HEK293 (cell line): ENCODE results near the gene DNMT3B.

Source experiments
- CTCF ChIA-PET: fragments of 350-600 bp; formaldehyde crosslinking; extraction: SDS; loops from one replicate; lab custom pipeline; 2021; ENCODE audit warnings: antibody characterized with exemption; lab: Yijun Ruan, JAX
- POLR2A ChIA-PET: fragments of 300-600 bp; formaldehyde crosslinking; extraction: SDS; loops from one replicate; lab custom pipeline; 2020; ENCODE audit warnings: antibody characterized with exemption, inconsistent platforms; lab: Yijun Ruan, JAX
- H3K27ac ChIP-seq: fragments of 200-500 bp; sonication (Bioruptor generic); 2 replicates; pipeline ENCODE4 v1.5.1; 2014; ENCODE audit warnings: low read depth, low read length, control low read depth, inconsistent platforms; ENCODE audit errors: extremely low read depth
- H3K36me3 ChIP-seq, 2 experiments: fragments of 200-500 bp in 1 of 2; sonication (Bioruptor generic) in 1 of 2; 1 replicate in 1 of 2; 2 replicates in 1 of 2; pipeline ENCODE4 v1.5.1; 2014 to 2017; ENCODE audit warnings: inconsistent platforms in 2 of 2, low read length in 2 of 2; ENCODE audit not compliant: control insufficient read depth in 2 of 2, insufficient read depth in 1 of 2
- H3K4me1 ChIP-seq: fragments of 200-500 bp; sonication (Bioruptor generic); 2 replicates; pipeline ENCODE4 v1.5.1; 2014; ENCODE audit warnings: mild to moderate bottlenecking, low read length, inconsistent platforms; ENCODE audit not compliant: control insufficient read depth, insufficient read depth
- H3K4me3 ChIP-seq: 2 replicates; pipeline ENCODE4 v1.5.1; 2011; ENCODE audit warnings: low read depth, mild to moderate bottlenecking, control low read depth, low read length, moderate library complexity
- H3K9me3 ChIP-seq: fragments of 200-500 bp; sonication (Bioruptor generic); 2 replicates; pipeline ENCODE4 v1.5.1; 2014; ENCODE audit warnings: low read depth, low read length, inconsistent platforms; ENCODE audit not compliant: control insufficient read depth, insufficient read depth
- EGR2 ChIP-seq: fragments of 450-650 bp; formaldehyde crosslinking; IDR thresholded peaks from 2 replicates; pipeline ENCODE4 v1.5.1; 2016; ENCODE audit warnings: low read depth, missing biosample characterization, missing genetic modification characterization
- KLF8 ChIP-seq: fragments of 450-650 bp; formaldehyde crosslinking; IDR thresholded peaks from 2 replicates; pipeline ENCODE4 v1.5.1; 2016; ENCODE audit warnings: missing biosample characterization, missing genetic modification characterization
- SALL2 ChIP-seq: fragments of 450-650 bp; formaldehyde crosslinking; IDR thresholded peaks from 2 replicates; pipeline ENCODE4 v1.5.0; 2017; ENCODE audit warnings: missing biosample characterization, mild to moderate bottlenecking, missing genetic modification characterization, borderline replicate concordance
- SP3 ChIP-seq: fragments of 450-650 bp; formaldehyde crosslinking; IDR thresholded peaks from 2 replicates; pipeline ENCODE4 v1.5.1; 2016; ENCODE audit warnings: missing biosample characterization, missing genetic modification characterization
- SP7 ChIP-seq: fragments of 450-650 bp; formaldehyde crosslinking; IDR thresholded peaks from 2 replicates; pipeline ENCODE4 v1.5.1; 2016; ENCODE audit warnings: missing biosample characterization, missing genetic modification characterization
- TRIM28 ChIP-seq: IDR thresholded peaks from 2 replicates; pipeline ENCODE4 v1.6.1; 2011; ENCODE audit warnings: low read length, control low read depth, borderline replicate concordance
- ZBTB10 ChIP-seq: fragments of 450-650 bp; formaldehyde crosslinking; IDR thresholded peaks from 2 replicates; pipeline ENCODE4 v1.5.1; 2016; ENCODE audit warnings: missing biosample characterization, missing genetic modification characterization
- ZBTB11 ChIP-seq: fragments of 450-650 bp; formaldehyde crosslinking; conservative IDR thresholded peaks from 2 replicates; pipeline ENCODE4 v1.5.1; 2016; ENCODE audit warnings: low read depth, missing biosample characterization, missing genetic modification characterization
- ZFHX2 ChIP-seq: fragments of 450-650 bp; formaldehyde crosslinking; conservative IDR thresholded peaks from 2 replicates; pipeline ENCODE4 v1.5.1; 2016; ENCODE audit warnings: missing biosample characterization, missing genetic modification characterization
- ZNF169 ChIP-seq: fragments of 450-650 bp; formaldehyde crosslinking; IDR thresholded peaks from 2 replicates; pipeline ENCODE4 v1.5.1; 2016; ENCODE audit warnings: missing biosample characterization, missing genetic modification characterization
- ZNF175 ChIP-seq: fragments of 450-650 bp; formaldehyde crosslinking; IDR thresholded peaks from 2 replicates; pipeline ENCODE4 v1.5.1; 2016; ENCODE audit warnings: missing biosample characterization, missing genetic modification characterization
- ZNF18 ChIP-seq: fragments of 450-650 bp; formaldehyde crosslinking; IDR thresholded peaks from 2 replicates; pipeline ENCODE4 v1.5.1; 2016; ENCODE audit warnings: missing biosample characterization, missing genetic modification characterization
- ZNF24 ChIP-seq: fragments of 450-650 bp; formaldehyde crosslinking; IDR thresholded peaks from 2 replicates; pipeline ENCODE4 v1.5.1; 2016; ENCODE audit warnings: missing biosample characterization, missing genetic modification characterization
- ZNF335 ChIP-seq: fragments of 450-650 bp; formaldehyde crosslinking; conservative IDR thresholded peaks from 2 replicates; pipeline ENCODE4 v1.5.1; 2016; ENCODE audit warnings: missing biosample characterization, missing genetic modification characterization
- ZNF510 ChIP-seq: fragments of 450-650 bp; formaldehyde crosslinking; IDR thresholded peaks from 2 replicates; pipeline ENCODE4 v1.5.1; 2018; ENCODE audit warnings: mild to moderate bottlenecking, missing genetic modification characterization, missing biosample characterization; ENCODE audit not compliant: insufficient replicate concordance
- ZNF626 ChIP-seq: fragments of 450-650 bp; sonication (Bioruptor Pico); formaldehyde crosslinking; IDR thresholded peaks from 2 replicates; pipeline ENCODE4 v1.5.1; 2018; ENCODE audit warnings: missing biosample characterization, missing genetic modification characterization, inconsistent platforms
- ZNF677 ChIP-seq: fragments of 450-650 bp; IDR thresholded peaks from 2 replicates; pipeline ENCODE4 v1.5.0; 2018; ENCODE audit warnings: missing biosample characterization, mild to moderate bottlenecking, missing genetic modification characterization, moderate library complexity
- ZNF776 ChIP-seq: fragments of 450-650 bp; formaldehyde crosslinking; IDR thresholded peaks from 2 replicates; pipeline ENCODE4 v1.5.0; 2017; ENCODE audit warnings: missing biosample characterization, missing genetic modification characterization, borderline replicate concordance
- ZSCAN23 ChIP-seq: fragments of 450-650 bp; formaldehyde crosslinking; IDR thresholded peaks from 2 replicates; pipeline ENCODE4 v1.5.1; 2016; ENCODE audit warnings: missing biosample characterization, missing genetic modification characterization
- ZXDB ChIP-seq: fragments of 450-650 bp; formaldehyde crosslinking; IDR thresholded peaks from 2 replicates; pipeline ENCODE4 v1.5.1; 2016; ENCODE audit warnings: missing biosample characterization, missing genetic modification characterization
- TF ChIP-seq, protein P1 (sequence below): fragments of 450-650 bp; formaldehyde crosslinking; optimal IDR thresholded peaks from 2 replicates; pipeline ENCODE3; 2016; ENCODE audit warnings: missing biosample characterization, mild to moderate bottlenecking, missing genetic modification characterization
- TF ChIP-seq, protein P2 (sequence below): fragments of 450-650 bp; formaldehyde crosslinking; IDR thresholded peaks from 2 replicates; pipeline ENCODE4 v1.5.1; 2017; ENCODE audit warnings: missing biosample characterization, missing genetic modification characterization

Gene DNMT3B

DNA sequence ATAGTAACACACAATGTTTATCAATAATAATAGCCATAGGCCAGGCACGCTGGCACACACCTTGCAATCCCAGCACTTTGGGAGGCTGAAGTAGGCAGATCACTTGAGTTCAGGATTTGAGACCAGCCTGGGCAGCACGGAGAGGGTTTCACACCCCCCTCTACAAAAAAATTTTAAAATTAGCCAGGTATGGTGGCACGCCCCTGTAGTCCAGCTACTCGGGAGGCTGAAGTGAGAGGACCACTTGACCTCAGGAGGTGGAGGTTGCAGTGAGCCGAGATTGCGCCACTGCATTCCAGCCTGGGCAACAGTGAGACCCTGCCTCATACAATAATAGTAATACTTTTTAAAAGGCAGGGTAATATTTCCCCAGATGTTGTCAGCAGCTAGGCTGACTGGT is 49.7 kb downstream of the DNMT3B start (continued):
- TF ChIP-seq SALL2 (tag by site-specific recombination): no peak
- TF ChIP-seq, all 188 proteins: peak for 0

DNA sequence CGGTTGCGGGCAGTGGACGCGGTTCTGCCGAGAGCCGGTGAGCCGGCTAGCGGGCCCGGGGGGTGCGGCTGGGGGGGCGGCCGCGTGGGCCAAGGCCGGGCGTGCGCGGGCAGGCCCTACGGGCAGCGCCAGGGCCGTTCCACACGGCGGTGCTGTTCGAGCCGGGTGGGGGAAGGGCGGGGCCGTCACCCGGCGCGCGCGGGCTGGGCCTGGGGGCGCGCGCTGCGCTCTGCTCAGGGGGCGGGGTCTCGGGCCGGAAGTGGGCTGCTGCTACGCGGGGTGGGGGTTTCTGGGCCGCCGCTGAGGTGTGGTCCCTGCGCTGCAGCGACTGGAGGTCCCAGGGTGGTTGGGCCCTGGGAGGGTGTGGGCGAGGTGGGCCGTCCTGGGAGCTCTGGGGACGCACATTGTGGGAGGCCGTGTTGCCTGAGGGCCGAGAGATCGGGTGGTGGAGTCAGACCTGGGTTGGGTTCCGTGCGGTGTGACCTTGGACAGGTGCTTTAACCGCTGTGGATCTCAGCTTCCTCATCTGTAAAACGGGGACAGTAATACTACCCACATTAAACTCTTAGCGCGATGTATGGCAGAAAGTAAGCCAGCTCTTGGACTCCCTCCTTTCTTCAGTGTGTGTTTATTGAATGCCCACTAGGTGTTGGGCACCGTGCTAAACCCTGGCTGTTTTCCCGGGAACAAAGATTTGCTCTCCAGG is 58.0 kb downstream of the DNMT3B start:
- Histone ChIP-seq H3K4me3 (peak overlapping the region; percentile 97), H3K27ac (peak overlapping the region; percentile 76), H3K36me3 (peaks cover 0 to 5% of the 10 kb centered on the region in 2 experiments; a peak in 1 of 3 replicates), H3K9me3 (no peaks in the 10 kb centered on the region), H3K4me1 (peaks cover 9% of the 10 kb centered on the region; the same call in 1 of the 2 replicates)
- POLR2A ChIA-PET: interaction anchor here (0.6 to 1.3 kb wide), 18 partner anchors 9 to 807 kb away, joined by 3 to 10 read pairs (median 4); partner anchors contain the start of genes C20orf203 and DNMT3B
- CTCF ChIA-PET: interaction anchor here (0.7 to 1.3 kb wide), 5 partner anchors 22 to 1296 kb away, joined by 3 to 6 read pairs (median 3); no protein-coding TSS in a partner anchor
- TF ChIP-seq ZNF169 (tag by site-specific recombination) (no peak), ZBTB11 (tag by site-specific recombination) (peak; percentile 70), ZBTB10 (tag by site-specific recombination) (no peak), ZNF175 (tag by site-specific recombination) (no peak), ZSCAN23 (tag by site-specific recombination) (no peak), ZNF776 (tag by site-specific recombination) (no peak), ZNF335 (tag by site-specific recombination) (peak; percentile 90), EGR2 (tag by site-specific recombination) (peak; percentile 91), TRIM28 (no peak), SP3 (tag by site-specific recombination) (peak; percentile 77), ZNF626 (no peak), KLF8 (tag by site-specific recombination) (peak; percentile 92), ZXDB (tag by site-specific recombination) (peak; percentile 55), ZNF510 (tag by site-specific recombination) (no peak), SP7 (tag by site-specific recombination) (peak; percentile 68), ZNF24 (tag by site-specific recombination) (0 out of 2 replicates have a peak, but pooled peaks have one; percentile 30), ZNF18 (no peak; the same call in 1 of the 2 replicates), ZFHX2 (tag by site-specific recombination) (peak; percentile 92), ZNF677 (tag by site-specific recombination) (0 out of 2 replicates have a peak, but pooled peaks have one; percentile 36)
- TF ChIP-seq, protein P1, sequence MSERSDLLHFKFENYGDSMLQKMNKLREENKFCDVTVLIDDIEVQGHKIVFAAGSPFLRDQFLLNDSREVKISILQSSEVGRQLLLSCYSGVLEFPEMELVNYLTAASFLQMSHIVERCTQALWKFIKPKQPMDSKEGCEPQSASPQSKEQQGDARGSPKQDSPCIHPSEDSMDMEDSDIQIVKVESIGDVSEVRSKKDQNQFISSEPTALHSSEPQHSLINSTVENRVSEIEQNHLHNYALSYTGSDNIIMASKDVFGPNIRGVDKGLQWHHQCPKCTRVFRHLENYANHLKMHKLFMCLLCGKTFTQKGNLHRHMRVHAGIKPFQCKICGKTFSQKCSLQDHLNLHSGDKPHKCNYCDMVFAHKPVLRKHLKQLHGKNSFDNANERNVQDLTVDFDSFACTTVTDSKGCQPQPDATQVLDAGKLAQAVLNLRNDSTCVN (tag by site-specific recombination): peak; percentile 74
- TF ChIP-seq, protein P2, sequence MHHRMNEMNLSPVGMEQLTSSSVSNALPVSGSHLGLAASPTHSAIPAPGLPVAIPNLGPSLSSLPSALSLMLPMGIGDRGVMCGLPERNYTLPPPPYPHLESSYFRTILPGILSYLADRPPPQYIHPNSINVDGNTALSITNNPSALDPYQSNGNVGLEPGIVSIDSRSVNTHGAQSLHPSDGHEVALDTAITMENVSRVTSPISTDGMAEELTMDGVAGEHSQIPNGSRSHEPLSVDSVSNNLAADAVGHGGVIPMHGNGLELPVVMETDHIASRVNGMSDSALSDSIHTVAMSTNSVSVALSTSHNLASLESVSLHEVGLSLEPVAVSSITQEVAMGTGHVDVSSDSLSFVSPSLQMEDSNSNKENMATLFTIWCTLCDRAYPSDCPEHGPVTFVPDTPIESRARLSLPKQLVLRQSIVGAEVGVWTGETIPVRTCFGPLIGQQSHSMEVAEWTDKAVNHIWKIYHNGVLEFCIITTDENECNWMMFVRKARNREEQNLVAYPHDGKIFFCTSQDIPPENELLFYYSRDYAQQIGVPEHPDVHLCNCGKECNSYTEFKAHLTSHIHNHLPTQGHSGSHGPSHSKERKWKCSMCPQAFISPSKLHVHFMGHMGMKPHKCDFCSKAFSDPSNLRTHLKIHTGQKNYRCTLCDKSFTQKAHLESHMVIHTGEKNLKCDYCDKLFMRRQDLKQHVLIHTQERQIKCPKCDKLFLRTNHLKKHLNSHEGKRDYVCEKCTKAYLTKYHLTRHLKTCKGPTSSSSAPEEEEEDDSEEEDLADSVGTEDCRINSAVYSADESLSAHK (tag by site-specific recombination): peak; percentile 72; the same call in 1 of the 2 replicates
